DMS 273 (cell line): Measurements from ENCODE around the gene STK32B.

Source experiments
- DNase-seq: peaks from one replicate; lab custom pipeline; 2025; ENCODE audit not compliant: unreplicated experiment; lab: John Stamatoyannopoulos, UW

STK32B gene

GRCh38 chr4:5030221-5030620 is 21.1 kb upstream of the STK32B start:
- no peak for DNase-seq

- DNase-seq = no peak
Observed at GRCh38 chr4:5030927-5031326, 20.4 kb upstream of the STK32B start.

GRCh38 chr4:5032813-5033212 is 18.5 kb upstream of the STK32B start:
- no peak for DNase-seq

GRCh38 chr4:5033281-5033841 is 17.9 kb upstream of the STK32B start:
- DNase-seq = peak; percentile 32

GRCh38 chr4:5034206-5034605 is 17.1 kb upstream of the STK32B start:
- DNase-seq = peak; percentile 46

- peak; percentile 42 for DNase-seq
Observed at GRCh38 chr4:5036239-5036638, 15.0 kb upstream of the STK32B start.

GRCh38 chr4:5037553-5038551 is 13.4 kb upstream of the STK32B start:
- no peak for DNase-seq

- no peak for DNase-seq
Observed at GRCh38 chr4:5039800-5040199, 11.5 kb upstream of the STK32B start.

- peak; percentile 63 for DNase-seq
Observed at GRCh38 chr4:5040856-5041620, 10.2 kb upstream of the STK32B start.

GRCh38 chr4:5041699-5042098 is 9.6 kb upstream of the STK32B start:
- peak; percentile 41 for DNase-seq

GRCh38 chr4:5043579-5043978 is 7.7 kb upstream of the STK32B start:
- no peak for DNase-seq

- DNase-seq = no peak
Observed at GRCh38 chr4:5044341-5044740, 6.9 kb upstream of the STK32B start.

- DNase-seq = peak; percentile 63
Observed at GRCh38 chr4:5045097-5045496, 6.2 kb upstream of the STK32B start.

- DNase-seq = no peak
Observed at GRCh38 chr4:5048721-5049120, 2.6 kb upstream of the STK32B start.

GRCh38 chr4:5050520-5051277 is 581 bp upstream of the STK32B start:
- DNase-seq = peak; percentile 83

GRCh38 chr4:5052204-5052702 is 973 bp downstream of the STK32B start:
- DNase-seq = no peak

GRCh38 chr4:5052726-5053425 is 1.6 kb downstream of the STK32B start:
- DNase-seq = no peak

- no peak for DNase-seq
Observed at GRCh38 chr4:5054532-5054931, 3.3 kb downstream of the STK32B start.

- no peak for DNase-seq
Observed at GRCh38 chr4:5055411-5055810, 4.1 kb downstream of the STK32B start.

GRCh38 chr4:5066101-5066500 is 14.8 kb downstream of the STK32B start:
- no peak for DNase-seq
